GM12878 (cell line): Measurements from ENCODE around the gene STK17A. TPM values are rescaled to one million over a fixed set of nuclear protein-coding genes. Genes with fewer than 3 reads are reported as not detected.

Experiments
- ASH2L ChIP-seq: fragments of 300-600, 200-600 bp; sonication (generic); IDR thresholded peaks from 2 replicates; pipeline ENCODE4 v1.6.1; 2017; ENCODE audit warnings: low read depth, mild to moderate bottlenecking, borderline replicate concordance
- CBX3 ChIP-seq: fragments of 200-600 bp; sonication (generic); IDR thresholded peaks from 2 replicates; pipeline ENCODE4 v1.6.1; 2016; ENCODE audit warnings: low read depth, borderline replicate concordance
- CHD2 ChIP-seq: IDR thresholded peaks from 2 replicates; pipeline ENCODE4 v1.6.1; 2011; ENCODE audit warnings: low read depth, low read length, improper control_type of control experiment, borderline replicate concordance
- DPF2 ChIP-seq: fragments of 450-650 bp; IDR thresholded peaks from 2 replicates; pipeline ENCODE4 v1.6.1; 2017; ENCODE audit warnings: mild to moderate bottlenecking
- ELK1 ChIP-seq: IDR thresholded peaks from 2 replicates; pipeline ENCODE4 v1.6.1; 2012; ENCODE audit warnings: low read depth, low read length, improper control_type of control experiment
- GABPA ChIP-seq: IDR thresholded peaks from 2 replicates; pipeline ENCODE4 v1.6.1; 2014; ENCODE audit warnings: antibody characterized with exemption, low read depth, mild to moderate bottlenecking, inconsistent platforms
- HCFC1 ChIP-seq: fragments of 150-350 bp; IDR thresholded peaks from 2 replicates; pipeline ENCODE4 v1.6.1; 2014; ENCODE audit warnings: low read length
- HDAC2 ChIP-seq: fragments of 200-600 bp; sonication (generic); IDR thresholded peaks from 2 replicates; pipeline ENCODE4 v1.6.1; 2017
- IKZF2 ChIP-seq, 2 experiments: fragments of 450-650 bp; IDR thresholded peaks; 2 replicates each; pipeline ENCODE4 v1.6.1; 2017; ENCODE audit warnings: mild to moderate bottlenecking in 2 of 2, moderate library complexity in 2 of 2
- LARP7 ChIP-seq: fragments of 450-650 bp; IDR thresholded peaks from 2 replicates; pipeline ENCODE4 v1.6.1; 2017; ENCODE audit warnings: mild to moderate bottlenecking
- NFYB ChIP-seq: IDR thresholded peaks from 2 replicates; pipeline ENCODE4 v1.6.1; 2011; ENCODE audit warnings: low read depth, mild to moderate bottlenecking, low read length, improper control_type of control experiment, moderate library complexity; ENCODE audit not compliant: insufficient read depth
- PKNOX1 ChIP-seq: fragments of 450-650 bp; IDR thresholded peaks from 2 replicates; pipeline ENCODE4 v1.6.1; 2016; ENCODE audit warnings: mild to moderate bottlenecking
- POLR2AphosphoS5 ChIP-seq: IDR thresholded peaks from 2 replicates; pipeline ENCODE4 v1.6.1; 2011; ENCODE audit warnings: mild to moderate bottlenecking, low read length, inconsistent platforms
- RELB ChIP-seq: fragments of 450-650 bp; IDR thresholded peaks from 2 replicates; pipeline ENCODE4 v1.6.1; 2017; ENCODE audit warnings: low read depth, mild to moderate bottlenecking, moderate library complexity
- SKIL ChIP-seq: fragments of 450-650 bp; IDR thresholded peaks from 2 replicates; pipeline ENCODE4 v1.6.1; 2017; ENCODE audit warnings: mild to moderate bottlenecking, low read depth, inconsistent platforms; ENCODE audit not compliant: poor library complexity, severe bottlenecking
- SMC3 ChIP-seq: IDR thresholded peaks from 2 replicates; pipeline ENCODE4 v1.6.1; 2011; ENCODE audit warnings: low read length, improper control_type of control experiment, borderline replicate concordance
- SPI1 ChIP-seq: IDR thresholded peaks from 2 replicates; pipeline ENCODE4 v1.6.1; 2011; ENCODE audit warnings: low read depth, mild to moderate bottlenecking, low read length, moderate library complexity, borderline replicate concordance; ENCODE audit not compliant: insufficient read depth
- ZBTB33 ChIP-seq: fragments of 450-650 bp; IDR thresholded peaks from 2 replicates; pipeline ENCODE4 v1.6.1; 2017; ENCODE audit warnings: mild to moderate bottlenecking
- ZNF207 ChIP-seq: fragments of 450-650 bp; IDR thresholded peaks from 2 replicates; pipeline ENCODE4 v1.6.1; 2014; ENCODE audit warnings: antibody characterized with exemption, mild to moderate bottlenecking, borderline replicate concordance
- polyA plus RNA-seq, 11 experiments: library from polyadenylated mRNA; depleted of rRNA in 4 of 11; unstranded in 6 of 11; stranded (reverse) in 5 of 11; fragments of >200 nt; fragmentation: Nextera tagmentation in 4 of 11; fragmentation: Illumina TruSeq in 1 of 11; extraction: Ambion mirVana in 4 of 11; extraction: Trizol in 1 of 11; gene quantifications; 1 replicate in 1 of 11; 2 replicates in 10 of 11; pipeline versions ENCODE4 v1.2.1 to v1.2.3, GENCODE V29; 2011 to 2016; ENCODE audit warnings: inconsistent platforms in 2 of 11, missing spikeins in 2 of 11, low read depth in 1 of 11
- total RNA-seq, 4 experiments: library from RNA; depleted of rRNA in 3 of 4; stranded (reverse); fragments of >200 nt in 3 of 4; fragmentation: Illumina TruSeq in 1 of 4; extraction: Trizol in 1 of 4; gene quantifications; 2 replicates each; pipeline versions ENCODE4 v1.2.1 to v1.2.3, GENCODE V29; 2013 to 2021

The STK17A gene
- total and polyA plus RNA-seq, 10 of the 15 experiments (the other 5 are each of a cell fraction or from before 2014, with no cell fraction given), result 18.5 to 91.6 (median 70.8) TPM

- no peak; the same call in none of the 2 replicates for TF ChIP-seq PKNOX1
- TF ChIP-seq GABPA, result 0 out of 2 replicates have a peak, but pooled peaks have one; percentile 30
- TF ChIP-seq HDAC2, result no peak
- no peak for TF ChIP-seq SPI1
- no peak for TF ChIP-seq HCFC1
- TF ChIP-seq LARP7, result no peak; the same call in 1 of the 2 replicates
- TF ChIP-seq NFYB, result peak; percentile 77; the same call in 1 of the 2 replicates
- TF ChIP-seq ELK1, result no peak
- TF ChIP-seq SKIL, result no peak
- peak; percentile 5; the same call in 1 of the 2 replicates for TF ChIP-seq RELB
- no peak; the same call in none of the 2 replicates for TF ChIP-seq POLR2AphosphoS5
- no peak for TF ChIP-seq ZNF207
- no peak; the same call in 1 of the 2 replicates for TF ChIP-seq ASH2L
- peak; percentile 97 to 98 for TF ChIP-seq IKZF2 (IDR thresholded peaks at IDR 0.05)
- no peak for TF ChIP-seq SMC3
- TF ChIP-seq DPF2, result peak; percentile 94
- TF ChIP-seq CBX3, result no peak
- no peak; the same call in 1 of the 2 replicates for TF ChIP-seq CHD2
- no peak for TF ChIP-seq ZBTB33
Observed at GRCh38 chr7:43647673-43648472, 65.0 kb downstream of the STK17A start (continued).
